ENCODE results near the gene ADAM19. TPM values are rescaled to one million over a fixed set of nuclear protein-coding genes. Genes with fewer than 3 reads are reported as not detected.
A peak's percentile ranks its signal among the peaks of the same experiment; 100 is the strongest.

The ADAM19 gene
- total and polyA plus RNA-seq, 3 experiments from 2014 or later: 4.1 to 26.8 (median 26.5) TPM

DNA sequence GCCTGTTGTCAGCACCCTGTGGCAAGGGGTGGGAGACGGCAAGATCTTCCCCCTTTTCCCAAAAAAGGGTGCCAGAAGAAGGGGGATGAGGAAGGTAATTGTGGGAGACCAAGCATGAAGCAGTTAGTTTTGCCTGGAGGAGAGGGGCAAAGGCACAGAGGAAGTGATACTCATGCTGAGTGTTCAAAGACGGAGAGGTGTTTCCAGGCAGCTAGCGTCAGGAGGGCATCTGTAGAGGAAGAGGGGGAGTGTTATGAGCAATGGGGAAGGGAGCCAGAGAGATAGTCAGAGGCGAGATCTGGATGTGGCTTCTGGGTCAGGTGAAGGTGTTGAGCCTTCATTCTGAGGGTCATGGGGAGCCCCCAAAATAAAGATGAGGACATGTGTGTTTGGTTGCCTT, 26.9 kb upstream of the ADAM19 start:
- Mint-ChIP-seq H3K27me3 (no peaks in the 10 kb centered on the region), H3K4me3 (peak overlapping the region in 4 of 7 donors; percentile 0 to 42 (median 20)), H3K4me1 (peaks cover 50 to 67% (median 52%) of the 10 kb centered on the region in 3 donors), H3K9me3 (no peaks in the 10 kb centered on the region), H3K36me3 (no peaks in the 10 kb centered on the region), H3K27ac (peak overlapping the region; percentile 48 to 95 (median 82))
- no peak overlapping the region for H3K27ac ChIP-seq (ENCODE audit: low read depth, low read length)
- DNase-seq: no peak
- no peaks in the 10 kb centered on the region for H3K36me3 ChIP-seq (ENCODE audit: insufficient read depth, low read length)
- H3K9me3 ChIP-seq (ENCODE audit: low read length): no peaks in the 10 kb centered on the region
- no peaks in the 10 kb centered on the region for H3K27me3 ChIP-seq (ENCODE audit: insufficient read depth, low read length, poor library complexity, severe bottlenecking)
- POLR2A ChIA-PET: no interaction called here
- H3K4me3 ChIP-seq (ENCODE audit: low read length): no peak overlapping the region
- H3K4me1 ChIP-seq (ENCODE audit: insufficient read depth, low read length): peaks cover 31% of the 10 kb centered on the region
- CTCF ChIA-PET: no interaction called here

DNA sequence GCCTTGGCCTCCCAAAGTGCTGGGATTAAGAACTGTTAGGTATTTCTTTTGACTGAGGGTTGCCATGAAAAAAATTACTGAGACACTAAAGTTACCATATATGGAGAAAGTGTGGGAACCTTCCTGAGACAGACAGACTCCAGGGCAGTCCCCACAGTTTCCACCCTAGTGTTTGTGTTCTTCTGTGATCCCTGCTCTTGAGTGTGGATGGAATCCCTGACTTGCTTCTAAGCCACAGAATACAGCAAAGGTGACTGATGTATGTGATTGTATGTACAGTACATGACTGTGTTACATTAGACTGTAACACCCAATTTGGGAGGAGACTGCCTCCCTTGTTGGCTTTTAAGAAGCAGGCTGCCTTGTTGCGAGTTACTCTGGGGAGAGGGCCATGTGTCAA, 24.7 kb upstream of the ADAM19 start:
- POLR2A ChIA-PET: no interaction called here
- CTCF ChIA-PET: no interaction called here

DNA sequence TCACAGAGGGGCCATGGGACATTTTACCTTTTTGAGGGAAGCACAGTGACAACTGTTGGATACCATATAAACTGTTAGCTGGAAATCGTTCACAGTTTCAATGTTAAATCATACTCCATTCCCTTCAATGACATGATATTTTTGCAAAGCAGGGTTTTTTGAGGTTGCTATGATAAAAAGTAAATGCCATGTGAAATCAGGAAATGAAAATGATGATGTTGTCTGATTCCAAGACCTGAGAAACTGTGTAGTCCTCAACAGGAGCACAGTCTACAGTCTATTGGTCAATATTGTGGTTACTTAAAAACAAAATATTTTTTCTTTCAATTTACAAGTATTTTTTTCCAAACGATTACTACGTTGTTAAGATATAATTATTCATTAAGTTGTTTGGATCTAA, 24.0 kb upstream of the ADAM19 start:
- Histone ChIP-seq H3K27ac (ENCODE audit: low read depth, low read length) (no peak overlapping the region), H3K9me3 (ENCODE audit: low read length) (no peaks in the 10 kb centered on the region), H3K27me3 (ENCODE audit: insufficient read depth, low read length, poor library complexity, severe bottlenecking) (no peaks in the 10 kb centered on the region), H3K36me3 (ENCODE audit: insufficient read depth, low read length) (no peaks in the 10 kb centered on the region), H3K4me1 (ENCODE audit: insufficient read depth, low read length) (peaks cover 31% of the 10 kb centered on the region), H3K4me3 (ENCODE audit: low read length) (no peak overlapping the region)
- H3K4me3 Mint-ChIP-seq: no peak overlapping the region
- H3K9me3 Mint-ChIP-seq: no peaks in the 10 kb centered on the region
- H3K27ac Mint-ChIP-seq: peak overlapping the region in 1 of 8 donors; percentile 21
- DNase-seq: no peak
- peaks cover 0 to under 1% (median 0%) of the 10 kb centered on the region in 3 donors for H3K36me3 Mint-ChIP-seq
- peaks cover 62 to 80% (median 69%) of the 10 kb centered on the region in 3 donors for H3K4me1 Mint-ChIP-seq
- CTCF ChIA-PET: no interaction called here
- no peaks in the 10 kb centered on the region for H3K27me3 Mint-ChIP-seq
- POLR2A ChIA-PET: no interaction called here

More for the DNA sequence above, 24.7 kb upstream of the ADAM19 start:
- Histone ChIP-seq H3K4me1 (ENCODE audit: insufficient read depth, low read length) (peaks cover 34% of the 10 kb centered on the region), H3K9me3 (ENCODE audit: low read length) (no peaks in the 10 kb centered on the region), H3K36me3 (ENCODE audit: insufficient read depth, low read length) (no peaks in the 10 kb centered on the region), H3K4me3 (ENCODE audit: low read length) (no peak overlapping the region), H3K27me3 (ENCODE audit: insufficient read depth, low read length, poor library complexity, severe bottlenecking) (no peaks in the 10 kb centered on the region), H3K27ac (ENCODE audit: low read depth, low read length) (no peak overlapping the region)
- Mint-ChIP-seq H3K27me3 (no peaks in the 10 kb centered on the region), H3K27ac (peak overlapping the region in 1 of 8 donors; percentile 48), H3K4me3 (no peak overlapping the region), H3K4me1 (peaks cover 59 to 76% (median 64%) of the 10 kb centered on the region in 3 donors), H3K9me3 (no peaks in the 10 kb centered on the region), H3K36me3 (no peaks in the 10 kb centered on the region)
- no peak for DNase-seq

DNA sequence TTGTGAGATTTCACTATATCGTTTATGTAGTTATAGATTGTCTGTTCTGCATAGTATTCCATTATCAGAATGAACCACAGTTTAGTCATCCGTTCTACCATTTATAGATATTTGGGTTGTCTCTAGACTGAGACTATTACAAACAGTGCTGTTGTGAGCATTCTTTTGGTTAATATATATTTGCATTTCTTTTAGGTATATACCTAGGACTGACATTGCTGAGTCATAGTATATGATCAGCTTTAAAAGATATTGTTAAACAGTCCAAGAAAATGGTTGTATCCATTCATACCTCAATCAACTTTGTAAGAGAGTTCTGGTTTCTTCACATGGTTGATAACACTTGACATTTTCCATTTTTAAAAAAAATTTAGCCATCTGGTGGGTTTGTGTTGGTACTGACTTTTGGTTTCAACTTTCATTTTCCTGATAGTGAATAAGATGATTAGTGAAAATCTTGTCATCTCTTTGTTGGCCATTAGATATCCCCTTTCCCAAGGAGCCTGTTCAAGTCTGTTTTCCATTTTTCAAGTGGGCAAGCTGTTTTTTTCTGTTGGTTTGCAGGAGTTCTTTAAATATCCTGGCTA, 22.9 kb upstream of the ADAM19 start:
- Mint-ChIP-seq H3K27ac (no peak overlapping the region), H3K36me3 (peaks cover 0 to 1% (median 0%) of the 10 kb centered on the region in 3 donors), H3K27me3 (no peaks in the 10 kb centered on the region), H3K4me1 (peaks cover 53 to 79% (median 66%) of the 10 kb centered on the region in 3 donors), H3K4me3 (peak overlapping the region in 1 of 7 donors; percentile 0), H3K9me3 (no peaks in the 10 kb centered on the region)
- H3K27me3 ChIP-seq (ENCODE audit: insufficient read depth, low read length, poor library complexity, severe bottlenecking): no peaks in the 10 kb centered on the region
- no peak overlapping the region for H3K27ac ChIP-seq (ENCODE audit: low read depth, low read length)
- ChIA-PET CTCF (no interaction called here), POLR2A (no interaction called here)
- DNase-seq: no peak
- H3K4me1 ChIP-seq (ENCODE audit: insufficient read depth, low read length): peaks cover 20% of the 10 kb centered on the region
- H3K36me3 ChIP-seq (ENCODE audit: insufficient read depth, low read length): no peaks in the 10 kb centered on the region
- H3K9me3 ChIP-seq (ENCODE audit: low read length): no peaks in the 10 kb centered on the region
- H3K4me3 ChIP-seq (ENCODE audit: low read length): no peak overlapping the region

DNA sequence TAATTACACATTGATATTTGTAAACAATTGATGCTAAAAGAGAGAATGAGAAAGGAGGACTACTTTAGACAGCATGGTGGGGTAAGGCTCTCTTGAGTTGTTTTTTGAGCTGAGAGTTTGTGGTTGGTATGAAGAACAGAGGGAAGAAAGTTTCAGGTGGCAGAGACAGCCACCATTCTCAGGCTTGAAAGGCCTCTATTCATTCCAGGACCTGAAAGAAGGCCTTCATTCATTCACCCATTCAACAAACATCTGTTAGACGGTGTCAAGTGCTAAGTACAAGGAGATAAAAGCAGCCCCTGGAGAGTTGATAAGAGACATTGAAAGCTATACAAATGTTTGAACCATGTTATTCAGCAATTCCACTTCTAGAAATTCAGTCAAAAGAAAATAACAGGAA, 21.7 kb upstream of the ADAM19 start:
- Histone ChIP-seq H3K27ac (ENCODE audit: low read depth, low read length) (no peak overlapping the region), H3K4me3 (ENCODE audit: low read length) (no peak overlapping the region), H3K9me3 (ENCODE audit: low read length) (no peaks in the 10 kb centered on the region), H3K36me3 (ENCODE audit: insufficient read depth, low read length) (no peaks in the 10 kb centered on the region), H3K27me3 (ENCODE audit: insufficient read depth, low read length, poor library complexity, severe bottlenecking) (no peaks in the 10 kb centered on the region), H3K4me1 (ENCODE audit: insufficient read depth, low read length) (peaks cover 16% of the 10 kb centered on the region)
- ChIA-PET CTCF (no interaction called here), POLR2A (no interaction called here)
- H3K4me3 Mint-ChIP-seq: peak overlapping the region in 2 of 7 donors; percentile 6 to 13
- H3K9me3 Mint-ChIP-seq: no peaks in the 10 kb centered on the region
- no peaks in the 10 kb centered on the region for H3K27me3 Mint-ChIP-seq
- DNase-seq: no peak
- peaks cover 49 to 79% (median 66%) of the 10 kb centered on the region in 3 donors for H3K4me1 Mint-ChIP-seq
- peaks cover 0 to 1% (median 0%) of the 10 kb centered on the region in 3 donors for H3K36me3 Mint-ChIP-seq
- H3K27ac Mint-ChIP-seq: peak overlapping the region in 5 of 8 donors; percentile 7 to 81 (median 62)

DNA sequence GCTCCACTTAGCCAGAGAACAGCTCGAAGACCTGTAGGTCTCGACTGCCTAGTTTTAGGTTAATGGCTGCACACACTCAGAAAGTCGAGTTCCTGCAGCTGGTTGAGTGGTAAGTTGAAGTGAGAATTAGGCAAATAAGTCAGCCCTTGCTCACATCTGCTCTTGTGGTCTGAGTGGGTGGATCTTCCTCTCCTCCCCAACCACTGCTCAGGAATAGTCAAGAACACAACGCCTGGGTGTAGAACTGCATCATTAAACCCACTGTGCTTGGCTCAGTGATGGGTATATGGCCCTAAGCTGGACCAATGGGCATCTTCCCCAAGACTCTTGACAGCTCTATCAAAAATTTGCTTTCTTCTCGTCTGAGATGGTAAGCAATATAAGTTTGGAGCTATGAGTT, 20.9 kb upstream of the ADAM19 start:
- H3K4me3 Mint-ChIP-seq: peak overlapping the region in 4 of 7 donors; percentile 33 to 68 (median 47)
- H3K27me3 ChIP-seq (ENCODE audit: insufficient read depth, low read length, poor library complexity, severe bottlenecking): no peaks in the 10 kb centered on the region
- no peaks in the 10 kb centered on the region for H3K36me3 ChIP-seq (ENCODE audit: insufficient read depth, low read length)
- H3K4me3 ChIP-seq (ENCODE audit: low read length): no peak overlapping the region
- DNase-seq: no peak
- H3K4me1 Mint-ChIP-seq: peaks cover 52 to 77% (median 69%) of the 10 kb centered on the region in 3 donors
- no peaks in the 10 kb centered on the region for H3K9me3 Mint-ChIP-seq
- peaks cover 0 to 1% (median 0%) of the 10 kb centered on the region in 3 donors for H3K36me3 Mint-ChIP-seq
- ChIA-PET POLR2A (interaction anchor here (1.1 kb wide), 1 partner anchor 9 kb away, joined by 5 read pairs; no protein-coding TSS in a partner anchor), CTCF (interaction anchor here (1.2 to 1.4 kb wide), 2 partner anchors 9 to 147 kb away, joined by 3 read pairs; no protein-coding TSS in a partner anchor)
- H3K27ac ChIP-seq (ENCODE audit: low read depth, low read length): no peak overlapping the region
- H3K4me1 ChIP-seq (ENCODE audit: insufficient read depth, low read length): peaks cover 18% of the 10 kb centered on the region
- no peaks in the 10 kb centered on the region for H3K27me3 Mint-ChIP-seq
- no peaks in the 10 kb centered on the region for H3K9me3 ChIP-seq (ENCODE audit: low read length)
- H3K27ac Mint-ChIP-seq: peak overlapping the region in 7 of 8 donors; percentile 41 to 81 (median 54)

DNA sequence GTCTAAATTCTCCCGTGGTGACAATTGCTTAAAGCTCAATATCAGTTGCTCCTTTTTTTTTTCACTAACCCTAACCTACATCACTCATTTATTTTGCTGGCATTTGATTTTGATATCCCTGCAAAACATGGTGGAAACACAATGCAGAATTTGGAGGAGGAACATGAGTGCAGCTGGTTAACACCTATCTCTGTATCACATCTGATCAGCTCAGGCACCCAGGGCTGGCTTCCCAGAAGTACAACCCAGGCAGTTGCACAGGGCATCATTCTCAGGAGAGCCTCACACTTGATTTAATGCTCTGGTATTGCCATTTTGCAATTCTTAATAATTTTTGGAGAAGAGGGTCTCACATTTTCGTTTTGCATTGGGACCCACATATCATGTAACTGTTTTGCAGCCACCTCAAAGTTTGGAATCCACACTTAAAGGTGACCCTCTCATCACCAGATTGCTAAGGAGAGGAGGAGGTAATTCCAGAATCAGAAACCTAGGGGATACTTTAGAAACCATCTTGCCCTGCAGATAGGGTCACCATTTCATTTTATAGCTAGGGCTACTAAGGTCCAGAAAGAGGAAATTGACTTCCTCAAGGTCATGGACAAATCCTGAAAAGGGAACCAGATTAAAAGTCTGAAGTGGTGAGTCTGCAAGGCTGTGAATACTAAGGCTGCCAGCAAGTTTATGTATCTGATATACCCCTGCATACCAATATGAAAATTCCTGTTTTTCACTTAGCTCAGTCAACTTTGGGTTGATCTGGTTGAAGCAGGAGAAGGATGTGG, 19.3 kb upstream of the ADAM19 start:
- H3K27me3 ChIP-seq (ENCODE audit: insufficient read depth, low read length, poor library complexity, severe bottlenecking): no peaks in the 10 kb centered on the region
- H3K9me3 ChIP-seq (ENCODE audit: low read length): no peaks in the 10 kb centered on the region
- Mint-ChIP-seq H3K36me3 (peaks cover 0 to 1% (median 0%) of the 10 kb centered on the region in 3 donors), H3K4me3 (no peak overlapping the region), H3K4me1 (peaks cover 50 to 73% (median 65%) of the 10 kb centered on the region in 3 donors), H3K9me3 (no peaks in the 10 kb centered on the region), H3K27ac (peak overlapping the region in 1 of 8 donors; percentile 47), H3K27me3 (no peaks in the 10 kb centered on the region)
- H3K4me3 ChIP-seq (ENCODE audit: low read length): no peak overlapping the region
- POLR2A ChIA-PET: no interaction called here
- CTCF ChIA-PET: no interaction called here
- peaks cover 18% of the 10 kb centered on the region for H3K4me1 ChIP-seq (ENCODE audit: insufficient read depth, low read length)
- no peak for DNase-seq
- no peak overlapping the region for H3K27ac ChIP-seq (ENCODE audit: low read depth, low read length)
- H3K36me3 ChIP-seq (ENCODE audit: insufficient read depth, low read length): no peaks in the 10 kb centered on the region

DNA sequence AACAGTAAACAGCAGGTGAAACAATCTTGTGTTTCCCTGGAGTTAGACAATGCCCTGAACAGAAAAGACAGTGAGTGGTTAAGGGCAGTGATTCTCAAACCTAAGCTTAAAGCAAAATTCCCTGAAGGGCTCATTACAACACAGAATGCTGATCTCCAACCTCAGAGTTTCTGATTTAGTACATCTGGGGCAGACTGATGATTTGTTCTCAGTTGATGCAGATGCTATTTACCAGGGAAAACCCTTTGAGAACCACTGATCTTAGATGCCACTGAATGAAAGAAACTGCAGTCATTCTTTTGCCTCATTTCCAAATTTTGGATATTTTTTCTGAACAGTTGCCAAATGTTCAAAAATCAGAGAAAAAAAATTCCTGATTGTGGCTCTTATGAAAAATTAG, 18.7 kb upstream of the ADAM19 start:
- Histone ChIP-seq H3K4me3 (ENCODE audit: low read length) (no peak overlapping the region), H3K4me1 (ENCODE audit: insufficient read depth, low read length) (peaks cover 18% of the 10 kb centered on the region), H3K36me3 (ENCODE audit: insufficient read depth, low read length) (no peaks in the 10 kb centered on the region), H3K9me3 (ENCODE audit: low read length) (no peaks in the 10 kb centered on the region), H3K27ac (ENCODE audit: low read depth, low read length) (no peak overlapping the region), H3K27me3 (ENCODE audit: insufficient read depth, low read length, poor library complexity, severe bottlenecking) (no peaks in the 10 kb centered on the region)
- Mint-ChIP-seq H3K4me3 (no peak overlapping the region), H3K27ac (no peak overlapping the region), H3K4me1 (peaks cover 50 to 71% (median 65%) of the 10 kb centered on the region in 3 donors), H3K9me3 (no peaks in the 10 kb centered on the region), H3K36me3 (peaks cover 0 to 1% (median 0%) of the 10 kb centered on the region in 3 donors), H3K27me3 (no peaks in the 10 kb centered on the region)
- ChIA-PET POLR2A (no interaction called here), CTCF (no interaction called here)
- DNase-seq: no peak

All from CD8-positive, alpha-beta memory T cell (primary cell).